ENCODE data around the gene PPARA.

PPARA gene

GRCh38 chr22:46150655-46151477 lies 540 bp downstream of the PPARA start:
- no peak for DNase-seq (ENCODE audit: low read depth)
- H3K4me3 ChIP-seq (replicated peaks; ENCODE audit: low read depth, low read length) = peak overlapping the region; percentile 82
- no peak for TF ChIP-seq CTCF (IDR thresholded peaks at IDR 0.05; ENCODE audit: low read length, missing control alignments)

GRCh38 chr22:46153930-46154329 lies 3.6 kb downstream of the PPARA start:
- DNase-seq (ENCODE audit: low read depth) = no peak
- H3K4me3 ChIP-seq (replicated peaks; ENCODE audit: low read depth, low read length) = no peak overlapping the region
- TF ChIP-seq CTCF (IDR thresholded peaks at IDR 0.05; ENCODE audit: low read length, missing control alignments) = no peak

GRCh38 chr22:46156031-46156430 lies 5.7 kb downstream of the PPARA start:
- TF ChIP-seq CTCF (IDR thresholded peaks at IDR 0.05; ENCODE audit: low read length, missing control alignments) = no peak
- no peak overlapping the region for H3K4me3 ChIP-seq (replicated peaks; ENCODE audit: low read depth, low read length)
- DNase-seq (ENCODE audit: low read depth) = no peak

- no peak for TF ChIP-seq CTCF (IDR thresholded peaks at IDR 0.05; ENCODE audit: low read length, missing control alignments)
- no peak overlapping the region for H3K4me3 ChIP-seq (replicated peaks; ENCODE audit: low read depth, low read length)
- no peak for DNase-seq (ENCODE audit: low read depth)
Measured at GRCh38 chr22:46158283-46158682, 8.0 kb downstream of the PPARA start.

GRCh38 chr22:46159212-46159611 lies 8.9 kb downstream of the PPARA start:
- H3K4me3 ChIP-seq (replicated peaks; ENCODE audit: low read depth, low read length) = no peak overlapping the region
- TF ChIP-seq CTCF (IDR thresholded peaks at IDR 0.05; ENCODE audit: low read length, missing control alignments) = no peak
- DNase-seq (ENCODE audit: low read depth) = no peak

- no peak for TF ChIP-seq CTCF (IDR thresholded peaks at IDR 0.05; ENCODE audit: low read length, missing control alignments)
- DNase-seq (ENCODE audit: low read depth) = no peak
- H3K4me3 ChIP-seq (replicated peaks; ENCODE audit: low read depth, low read length) = no peak overlapping the region
Measured at GRCh38 chr22:46159777-46160176, 9.5 kb downstream of the PPARA start.

GRCh38 chr22:46162285-46162684 lies 12.0 kb downstream of the PPARA start:
- TF ChIP-seq CTCF (IDR thresholded peaks at IDR 0.05; ENCODE audit: low read length, missing control alignments) = no peak
- DNase-seq (ENCODE audit: low read depth) = no peak
- H3K4me3 ChIP-seq (replicated peaks; ENCODE audit: low read depth, low read length) = no peak overlapping the region
